Measurements from ENCODE around the gene TUBGCP3. TPM values are rescaled to one million over a fixed set of nuclear protein-coding genes. Genes with fewer than 3 reads are reported as not detected.

Gene TUBGCP3
- total and polyA plus RNA-seq, 9 of the 15 experiments (the other 6 are each of a cell fraction or from before 2014, with no cell fraction given): 3.0 to 24.8 (median 15.2) TPM

- TF ChIP-seq CCNT2 (IDR thresholded peaks at IDR 0.05; ENCODE audit: borderline replicate concordance, extremely low read depth, insufficient read length, low read depth, low read length): peak; percentile 21
- TF ChIP-seq RAD51 (IDR thresholded peaks at IDR 0.05; ENCODE audit: borderline replicate concordance, low read depth): no peak
- no peak for TF ChIP-seq PREB (CRISPR knock-in tag; IDR thresholded peaks at IDR 0.05)
- peak; percentile 91 for TF ChIP-seq GABPA (tag; conservative IDR thresholded peaks at IDR 0.05; ENCODE audit: low read depth)
- no peak for TF ChIP-seq POU5F1 (IDR thresholded peaks at IDR 0.05; ENCODE audit: borderline replicate concordance, low read depth, low read length, partially characterized antibody)
- TF ChIP-seq ZNF41 (CRISPR knock-in tag; conservative IDR thresholded peaks at IDR 0.05): no peak
- 0 out of 2 replicates have a peak, but pooled peaks have one; percentile 29 for TF ChIP-seq NBN (IDR thresholded peaks at IDR 0.05; ENCODE audit: low read depth)
- TF ChIP-seq ETS1 (conservative IDR thresholded peaks at IDR 0.05; ENCODE audit: control insufficient read depth, low read depth, low read length): peak; percentile 38; the same call in 1 of the 2 replicates
- peak; percentile 45; the same call in 1 of the 2 replicates for TF ChIP-seq CREM (IDR thresholded peaks at IDR 0.05; ENCODE audit: low read depth)
- TF ChIP-seq PRPF4 (IDR thresholded peaks at IDR 0.05; ENCODE audit: insufficient read depth, low read depth, low read length, poor library complexity, severe bottlenecking): no peak
- no peak for TF ChIP-seq CBX5 (IDR thresholded peaks at IDR 0.05; ENCODE audit: borderline replicate concordance, low read depth)
- TF ChIP-seq EHMT2 (IDR thresholded peaks at IDR 0.05): peak; percentile 86
- TF ChIP-seq ZNF445 (CRISPR knock-in tag; IDR thresholded peaks at IDR 0.05; ENCODE audit: low read depth): no peak
- no peak; the same call in 1 of the 2 replicates for TF ChIP-seq THAP12 (CRISPR knock-in tag; IDR thresholded peaks at IDR 0.05)
- TF ChIP-seq NFIC (IDR thresholded peaks at IDR 0.05): peak; percentile 13; the same call in 1 of the 2 replicates
- no peak for TF ChIP-seq CAMTA2 (CRISPR knock-in tag; conservative IDR thresholded peaks at IDR 0.05)
- no peak for TF ChIP-seq CEBPB (tag; IDR thresholded peaks at IDR 0.05)
- no peak for TF ChIP-seq HDGF (IDR thresholded peaks at IDR 0.05)
- no peak for TF ChIP-seq TCFL5 (CRISPR knock-in tag; conservative IDR thresholded peaks at IDR 0.05)
- peak; percentile 84 for TF ChIP-seq GTF2E2 (tag; IDR thresholded peaks at IDR 0.05)
- no peak for TF ChIP-seq IRF2 (CRISPR knock-in tag; IDR thresholded peaks at IDR 0.05)
- TF ChIP-seq ILF3 (IDR thresholded peaks at IDR 0.05; ENCODE audit: borderline replicate concordance): no peak
- TF ChIP-seq ZNF586 (CRISPR knock-in tag; conservative IDR thresholded peaks at IDR 0.05): no peak
- TF ChIP-seq HMG20B (CRISPR knock-in tag; IDR thresholded peaks at IDR 0.05): no peak
Observed at GRCh38 chr13:112587764-112588489, at the start of gene TUBGCP3 (continued).
